ENCODE measurements around the gene SVEP1. TPM values are rescaled to one million over a fixed set of nuclear protein-coding genes. Genes with fewer than 3 reads are reported as not detected.

The SVEP1 gene
- polyA plus RNA-seq, 3 donors = under 0.01 TPM; not detected in 2

DNA sequence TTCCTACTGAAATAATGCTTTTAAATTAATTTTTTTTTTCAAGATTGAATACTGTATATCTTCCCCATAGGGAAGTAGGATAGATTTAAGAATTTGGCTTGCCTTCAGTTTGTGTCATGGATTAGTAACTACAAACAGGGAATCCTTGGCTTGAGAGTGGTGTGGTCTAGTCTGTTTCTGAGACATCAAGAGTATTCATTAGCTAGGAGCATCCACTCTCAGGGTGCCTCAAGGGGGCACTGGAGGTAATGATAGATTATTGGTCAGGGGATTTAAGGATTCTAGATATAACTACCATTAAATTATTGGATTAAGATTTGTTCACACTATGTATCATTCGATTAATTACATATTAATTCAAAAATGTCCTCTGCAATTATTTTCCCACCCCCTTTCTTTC, 150.1 kb downstream of the SVEP1 start:
- no peaks in the 10 kb centered on the region for H4K20me1 ChIP-seq (ENCODE audit: insufficient read depth, low read length)
- no peaks in the 10 kb centered on the region for H3K9me3 Mint-ChIP-seq
- no peaks in the 10 kb centered on the region for H3K36me3 ChIP-seq (replicated peaks in 1 of 2; ENCODE audit: control insufficient read depth in 1 of 2, insufficient read depth in 2 of 2, low read length in 2 of 2)
- H3K27ac Mint-ChIP-seq = no peak overlapping the region
- H3K9ac ChIP-seq (ENCODE audit: insufficient read depth, low read length, poor library complexity, severe bottlenecking) = no peak overlapping the region
- no peak overlapping the region for H2AFZ ChIP-seq (ENCODE audit: insufficient read depth, low read depth, low read length, poor library complexity, severe bottlenecking)
- TF ChIP-seq, protein P1, sequence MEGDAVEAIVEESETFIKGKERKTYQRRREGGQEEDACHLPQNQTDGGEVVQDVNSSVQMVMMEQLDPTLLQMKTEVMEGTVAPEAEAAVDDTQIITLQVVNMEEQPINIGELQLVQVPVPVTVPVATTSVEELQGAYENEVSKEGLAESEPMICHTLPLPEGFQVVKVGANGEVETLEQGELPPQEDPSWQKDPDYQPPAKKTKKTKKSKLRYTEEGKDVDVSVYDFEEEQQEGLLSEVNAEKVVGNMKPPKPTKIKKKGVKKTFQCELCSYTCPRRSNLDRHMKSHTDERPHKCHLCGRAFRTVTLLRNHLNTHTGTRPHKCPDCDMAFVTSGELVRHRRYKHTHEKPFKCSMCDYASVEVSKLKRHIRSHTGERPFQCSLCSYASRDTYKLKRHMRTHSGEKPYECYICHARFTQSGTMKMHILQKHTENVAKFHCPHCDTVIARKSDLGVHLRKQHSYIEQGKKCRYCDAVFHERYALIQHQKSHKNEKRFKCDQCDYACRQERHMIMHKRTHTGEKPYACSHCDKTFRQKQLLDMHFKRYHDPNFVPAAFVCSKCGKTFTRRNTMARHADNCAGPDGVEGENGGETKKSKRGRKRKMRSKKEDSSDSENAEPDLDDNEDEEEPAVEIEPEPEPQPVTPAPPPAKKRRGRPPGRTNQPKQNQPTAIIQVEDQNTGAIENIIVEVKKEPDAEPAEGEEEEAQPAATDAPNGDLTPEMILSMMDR (IDR thresholded peaks at IDR 0.05) = no peak
- no peak overlapping the region for H3K4me3 ChIP-seq (replicated peaks in 1 of 3; ENCODE audit: low read depth in 2 of 3, low read length in 3 of 3)
- H3K4me1 ChIP-seq (ENCODE audit: control insufficient read depth in 1 of 2, insufficient read depth in 2 of 2, low read length in 2 of 2) = no peaks in the 10 kb centered on the region
- DNase-seq = no peak
- H3K79me2 ChIP-seq (ENCODE audit: insufficient read depth, low read length) = no peaks in the 10 kb centered on the region
- H3K27ac ChIP-seq (ENCODE audit: low read depth in 1 of 2, low read length in 2 of 2) = no peak overlapping the region
- WGBS (ENCODE audit: insufficient coverage) = no CpG with 5 or more reads among the region's 1 CpG
- no peaks in the 10 kb centered on the region for H3K27me3 ChIP-seq (ENCODE audit: control insufficient read depth in 2 of 2, insufficient read depth in 2 of 2, low read length in 2 of 2)
- intact Hi-C loops (cut with micrococcal nuclease) = loop anchor here in 1 of 2 donors (10.0 kb wide), 1 partner anchor 195 kb away; no protein-coding TSS in a partner anchor
- H3K4me1 Mint-ChIP-seq = peaks cover 4% of the 10 kb centered on the region
- no peaks in the 10 kb centered on the region for H3K36me3 Mint-ChIP-seq
- H3K4me2 ChIP-seq (replicated peaks; ENCODE audit: extremely low read depth, low read length, poor library complexity, severe bottlenecking) = no peak overlapping the region
- no peak overlapping the region for H3K4me3 Mint-ChIP-seq
- peaks cover 0 to 5% (median 3%) of the 10 kb centered on the region in 3 donors for H3K27me3 Mint-ChIP-seq (ENCODE audit: low read depth in 3 of 3)
- H3K9me3 ChIP-seq (replicated peaks in 1 of 2; ENCODE audit: control insufficient read depth in 1 of 2, insufficient read depth in 1 of 2, low read length in 2 of 2) = no peaks in the 10 kb centered on the region

DNA sequence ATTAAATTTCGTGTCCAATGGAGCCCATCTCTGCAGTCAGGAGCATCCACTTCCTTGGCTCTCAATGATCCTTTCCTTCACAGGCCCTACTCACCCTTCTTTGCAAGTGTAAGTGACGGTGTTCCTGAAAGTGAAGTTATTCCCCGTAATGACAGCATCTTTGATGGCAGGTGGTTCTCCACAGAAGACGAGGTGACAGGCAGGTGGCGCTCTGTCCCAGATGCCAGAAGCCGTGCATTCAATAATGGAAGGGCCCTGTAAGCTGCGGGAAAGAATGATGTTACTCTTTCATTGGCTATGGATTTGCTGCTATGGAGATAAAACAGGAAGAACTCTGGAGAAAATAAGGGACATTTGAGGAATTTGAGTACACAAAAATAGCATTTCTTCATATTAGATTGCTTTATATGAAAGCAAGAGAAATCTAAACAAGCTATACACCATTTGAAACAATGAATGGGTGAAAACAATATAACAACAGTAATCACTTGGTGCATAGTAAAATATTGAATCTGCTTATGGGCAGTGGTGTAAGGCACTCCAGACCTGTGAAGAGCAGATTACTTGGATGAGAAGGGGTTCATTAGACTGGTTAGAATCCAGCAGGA, 151.9 kb downstream of the SVEP1 start:
- peak; percentile 4 to 24 (median 24) for DNase-seq
- H3K27ac Mint-ChIP-seq = no peak overlapping the region

More for the DNA sequence above, 151.9 kb downstream of the SVEP1 start:
- no peak overlapping the region for H3K4me3 ChIP-seq (replicated peaks in 1 of 3; ENCODE audit: low read depth in 2 of 3, low read length in 3 of 3)
- H3K36me3 ChIP-seq (replicated peaks in 1 of 2; ENCODE audit: control insufficient read depth in 1 of 2, insufficient read depth in 2 of 2, low read length in 2 of 2) = no peaks in the 10 kb centered on the region
- Mint-ChIP-seq H3K27me3 (ENCODE audit: low read depth in 3 of 3) (peaks cover 0 to 3% (median 1%) of the 10 kb centered on the region in 3 donors), H3K36me3 (no peaks in the 10 kb centered on the region), H3K4me3 (no peak overlapping the region), H3K4me1 (peaks cover 4% of the 10 kb centered on the region), H3K9me3 (no peaks in the 10 kb centered on the region)
- TF ChIP-seq, protein P1 (IDR thresholded peaks at IDR 0.05) = peak; percentile 54
- H3K4me1 ChIP-seq (ENCODE audit: control insufficient read depth in 1 of 2, insufficient read depth in 2 of 2, low read length in 2 of 2) = no peaks in the 10 kb centered on the region
- WGBS (ENCODE audit: insufficient coverage) = 18% methylated on average over 5 of the region's 7 CpGs
- intact Hi-C loops (cut with micrococcal nuclease) = loop anchor here in 1 of 2 donors (10.0 kb wide), 1 partner anchor 197 kb away; no protein-coding TSS in a partner anchor
- H2AFZ ChIP-seq (ENCODE audit: insufficient read depth, low read depth, low read length, poor library complexity, severe bottlenecking) = no peak overlapping the region
- no peaks in the 10 kb centered on the region for H3K79me2 ChIP-seq (ENCODE audit: insufficient read depth, low read length)
- H3K27ac ChIP-seq (ENCODE audit: low read depth in 1 of 2, low read length in 2 of 2) = no peak overlapping the region
- no peak overlapping the region for H3K4me2 ChIP-seq (replicated peaks; ENCODE audit: extremely low read depth, low read length, poor library complexity, severe bottlenecking)
- H3K9ac ChIP-seq (ENCODE audit: insufficient read depth, low read length, poor library complexity, severe bottlenecking) = no peak overlapping the region
- H3K9me3 ChIP-seq (replicated peaks in 1 of 2; ENCODE audit: control insufficient read depth in 1 of 2, insufficient read depth in 1 of 2, low read length in 2 of 2) = no peaks in the 10 kb centered on the region
- no peaks in the 10 kb centered on the region for H4K20me1 ChIP-seq (ENCODE audit: insufficient read depth, low read length)
- no peaks in the 10 kb centered on the region for H3K27me3 ChIP-seq (ENCODE audit: control insufficient read depth in 2 of 2, insufficient read depth in 2 of 2, low read length in 2 of 2)

Data from CD14-positive monocyte (primary cell).